ENCODE results near the gene AFF2.
A peak's percentile ranks its signal among the peaks of the same experiment; 100 is the strongest.

Gene AFF2

DNA sequence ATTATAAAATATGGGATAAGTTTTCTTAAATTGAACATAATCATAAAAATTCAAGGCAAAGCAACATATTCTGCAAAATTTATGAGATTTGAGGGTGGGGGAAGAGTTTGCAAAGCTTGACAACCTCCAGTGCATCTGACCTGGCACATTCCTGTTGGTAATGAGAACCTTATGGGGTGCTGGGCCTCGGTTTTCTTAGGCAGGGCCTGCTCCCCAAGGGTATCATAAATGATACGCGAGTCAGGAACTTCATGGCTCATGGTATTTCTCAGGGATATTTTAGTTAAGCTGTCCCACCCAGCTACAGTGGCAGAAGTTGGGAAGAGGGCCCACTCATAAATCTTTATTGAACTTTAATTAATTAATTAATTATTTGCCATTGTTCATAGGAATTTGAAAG lies 13.2 kb downstream of the AFF2 start:
- no peak overlapping the region for H3K27ac Mint-ChIP-seq
- no peaks in the 10 kb centered on the region for H3K4me1 Mint-ChIP-seq
- no peak for DNase-seq

DNA sequence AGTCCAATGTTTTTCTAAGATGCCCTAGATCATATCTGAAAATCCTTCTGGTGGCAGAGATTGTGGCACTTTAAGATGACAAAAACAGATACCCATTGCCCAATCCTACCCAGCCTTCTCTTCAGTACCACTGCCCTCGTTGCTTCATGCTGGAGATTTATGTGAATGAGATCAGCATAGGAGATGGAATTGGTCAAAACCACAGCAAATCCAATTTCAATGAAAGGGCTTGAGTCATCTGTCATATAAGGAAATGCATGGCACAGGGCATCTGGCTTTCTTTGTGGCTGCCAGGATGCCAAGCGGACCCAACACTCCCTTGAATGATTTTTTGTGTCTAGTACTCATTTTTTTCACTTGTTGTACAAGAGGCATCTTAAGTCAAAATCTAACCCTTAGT lies 16.8 kb downstream of the AFF2 start:
- CTCF ChIA-PET: no interaction called here
- H3K9me3 Mint-ChIP-seq: no peaks in the 10 kb centered on the region
- H3K4me3 Mint-ChIP-seq: no peak overlapping the region
- no peak overlapping the region for H3K27ac Mint-ChIP-seq
- DNase-seq: no peak
- no peaks in the 10 kb centered on the region for H3K4me1 Mint-ChIP-seq
- no peaks in the 10 kb centered on the region for H3K27me3 Mint-ChIP-seq
- no peaks in the 10 kb centered on the region for H3K36me3 Mint-ChIP-seq

More for the DNA sequence above, 13.2 kb downstream of the AFF2 start:
- Mint-ChIP-seq H3K9me3 (no peaks in the 10 kb centered on the region), H3K4me3 (no peak overlapping the region), H3K36me3 (no peaks in the 10 kb centered on the region), H3K27me3 (no peaks in the 10 kb centered on the region)
- CTCF ChIA-PET: no interaction called here

DNA sequence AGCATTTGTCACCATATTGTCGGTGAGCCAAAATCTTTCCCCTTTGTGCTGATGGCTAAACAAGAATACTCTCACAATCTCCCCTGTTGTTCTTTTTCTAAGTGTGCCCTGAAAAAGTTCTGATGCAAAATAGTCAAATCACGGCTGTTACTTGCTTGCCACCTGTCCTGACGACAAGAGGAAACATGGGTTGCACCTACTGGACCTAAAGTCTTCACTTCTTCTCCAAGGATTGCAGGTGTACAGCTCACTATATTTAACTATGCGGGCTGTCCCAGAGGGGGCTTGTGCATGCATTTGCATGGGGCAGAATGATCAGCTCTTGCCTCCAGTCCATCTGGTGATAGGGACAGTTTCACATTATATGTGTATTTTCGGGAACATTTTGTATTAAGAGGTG lies 21.6 kb downstream of the AFF2 start:
- Mint-ChIP-seq H3K9me3 (no peaks in the 10 kb centered on the region), H3K27me3 (no peaks in the 10 kb centered on the region), H3K4me3 (no peak overlapping the region), H3K27ac (no peak overlapping the region), H3K36me3 (no peaks in the 10 kb centered on the region), H3K4me1 (no peaks in the 10 kb centered on the region)
- no peak for DNase-seq
- CTCF ChIA-PET: no interaction called here

DNA sequence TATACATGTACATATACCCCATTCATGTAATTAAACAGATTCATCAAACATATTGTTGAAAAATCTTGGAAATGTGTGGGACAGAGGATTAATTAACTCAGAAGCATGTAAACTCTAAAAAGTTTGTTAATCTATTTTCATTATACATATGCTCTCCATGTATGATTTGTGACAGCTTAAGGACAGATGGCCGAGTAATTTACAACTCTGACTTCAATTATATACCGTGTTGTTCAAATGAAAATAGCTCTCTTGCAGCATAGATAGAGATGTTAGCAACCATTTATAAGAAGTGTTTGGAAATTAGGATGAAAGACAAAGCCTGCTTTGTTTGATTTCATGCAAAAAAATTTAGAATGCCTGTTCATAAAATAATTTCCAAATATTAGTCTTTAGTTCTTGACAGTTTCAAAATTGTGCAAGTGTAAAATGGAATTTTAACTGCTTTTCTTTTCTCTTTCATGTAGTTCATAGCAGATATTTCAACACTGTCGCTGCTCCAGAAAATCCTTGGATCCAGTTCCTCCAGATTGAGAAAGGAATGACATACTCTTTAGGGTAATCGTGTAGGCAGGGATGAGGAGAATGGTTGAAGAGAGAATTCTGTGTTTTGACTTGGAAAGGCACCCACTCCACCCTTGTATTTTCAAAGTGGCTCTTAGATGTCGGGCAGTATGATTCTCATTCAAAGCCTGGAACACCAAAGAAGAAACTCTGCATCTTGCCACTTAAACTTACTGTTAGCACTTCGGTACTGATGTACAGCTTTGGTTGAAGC lies 23.1 kb downstream of the AFF2 start:
- H3K9me3 Mint-ChIP-seq: no peaks in the 10 kb centered on the region
- DNase-seq: no peak
- CTCF ChIA-PET: no interaction called here
- H3K27ac Mint-ChIP-seq: no peak overlapping the region
- H3K36me3 Mint-ChIP-seq: no peaks in the 10 kb centered on the region
- H3K27me3 Mint-ChIP-seq: no peaks in the 10 kb centered on the region
- no peak overlapping the region for H3K4me3 Mint-ChIP-seq
- H3K4me1 Mint-ChIP-seq: no peaks in the 10 kb centered on the region

DNA sequence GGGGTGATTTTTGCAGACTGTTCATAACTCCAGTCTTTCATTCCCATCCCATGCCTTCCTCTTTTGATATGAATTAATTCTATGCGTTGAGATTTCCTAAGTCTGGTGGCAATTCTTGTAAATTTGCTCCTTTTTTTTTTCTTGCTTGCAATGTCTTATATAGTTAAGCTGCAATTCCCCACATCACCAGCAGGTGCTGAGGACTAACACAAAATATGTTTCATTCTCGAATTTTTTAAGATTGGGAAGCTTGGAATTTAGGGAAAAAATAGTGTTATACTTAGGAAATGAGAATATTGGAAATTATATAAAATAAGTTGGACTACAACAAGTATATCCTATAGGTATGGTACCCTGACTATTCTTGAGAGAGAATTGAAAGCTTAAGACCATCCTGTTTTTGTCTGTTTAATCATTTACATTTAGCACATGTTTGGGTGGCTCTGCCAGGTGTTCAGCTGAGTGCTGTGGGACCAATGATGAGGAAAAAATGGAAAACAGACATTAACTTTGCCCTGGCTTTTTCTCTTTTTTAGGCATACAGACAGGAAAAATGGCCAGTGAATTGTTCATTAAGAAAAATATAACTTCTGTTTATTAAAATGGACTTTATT lies 30.2 kb downstream of the AFF2 start:
- Mint-ChIP-seq H3K4me3 (no peak overlapping the region), H3K27ac (no peak overlapping the region), H3K9me3 (no peaks in the 10 kb centered on the region), H3K36me3 (no peaks in the 10 kb centered on the region), H3K27me3 (no peaks in the 10 kb centered on the region), H3K4me1 (no peaks in the 10 kb centered on the region)
- peak; percentile 21 for DNase-seq
- CTCF ChIA-PET: interaction anchor here (0.6 to 1.3 kb wide), 2 partner anchors 10 to 632 kb away, joined by 3 to 4 read pairs; no protein-coding TSS in a partner anchor

DNA sequence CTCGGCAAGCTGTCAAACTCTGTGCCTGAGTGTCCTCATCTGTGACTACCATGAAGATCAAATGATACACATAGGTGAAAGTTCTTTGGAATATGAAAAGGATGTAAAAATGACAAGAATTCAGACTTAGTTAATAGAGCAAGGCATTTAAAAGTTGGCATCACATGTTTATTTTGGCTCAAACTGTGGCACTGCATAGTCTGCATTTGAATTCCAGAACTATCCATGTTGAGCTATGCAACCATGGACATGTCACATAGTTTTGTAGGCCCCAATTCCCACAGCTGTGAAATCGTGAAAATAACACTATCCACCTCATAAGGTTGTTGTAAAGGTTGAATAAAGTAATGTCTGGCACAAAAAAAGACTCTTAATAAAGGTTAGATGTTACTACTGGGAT lies 33.9 kb downstream of the AFF2 start:
- H3K4me3 Mint-ChIP-seq: no peak overlapping the region
- no peak for DNase-seq
- CTCF ChIA-PET: interaction anchor here (0.9 kb wide), 1 partner anchor 50 kb away, joined by 4 read pairs; no protein-coding TSS in a partner anchor

DNA sequence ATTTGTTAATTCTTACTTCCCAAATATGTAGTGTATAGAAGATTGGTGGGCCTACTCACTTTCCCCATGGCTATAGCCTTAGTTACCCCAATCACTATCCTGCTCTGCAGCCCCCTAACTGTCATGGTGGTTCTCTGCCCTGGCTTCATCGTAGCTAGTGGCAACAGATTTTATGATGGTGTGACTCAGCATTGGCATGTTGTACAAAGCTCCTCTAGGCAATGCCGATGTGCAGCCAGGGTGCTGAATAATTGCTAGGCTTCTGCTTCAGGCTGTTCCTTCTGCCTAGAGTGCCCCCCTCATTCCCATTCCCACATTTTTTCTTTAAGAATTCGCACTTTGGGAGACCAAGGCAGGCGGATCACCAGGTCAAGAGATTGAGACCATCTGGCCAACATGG lies 35.2 kb downstream of the AFF2 start:
- CTCF ChIA-PET: no interaction called here
- no peaks in the 10 kb centered on the region for H3K27me3 Mint-ChIP-seq
- no peaks in the 10 kb centered on the region for H3K36me3 Mint-ChIP-seq
- H3K4me3 Mint-ChIP-seq: no peak overlapping the region
- H3K27ac Mint-ChIP-seq: no peak overlapping the region
- H3K9me3 Mint-ChIP-seq: no peaks in the 10 kb centered on the region
- H3K4me1 Mint-ChIP-seq: no peaks in the 10 kb centered on the region
- no peak for DNase-seq

More for the DNA sequence above, 33.9 kb downstream of the AFF2 start:
- no peaks in the 10 kb centered on the region for H3K36me3 Mint-ChIP-seq
- no peak overlapping the region for H3K27ac Mint-ChIP-seq
- H3K9me3 Mint-ChIP-seq: no peaks in the 10 kb centered on the region
- H3K4me1 Mint-ChIP-seq: no peaks in the 10 kb centered on the region
- H3K27me3 Mint-ChIP-seq: no peaks in the 10 kb centered on the region

DNA sequence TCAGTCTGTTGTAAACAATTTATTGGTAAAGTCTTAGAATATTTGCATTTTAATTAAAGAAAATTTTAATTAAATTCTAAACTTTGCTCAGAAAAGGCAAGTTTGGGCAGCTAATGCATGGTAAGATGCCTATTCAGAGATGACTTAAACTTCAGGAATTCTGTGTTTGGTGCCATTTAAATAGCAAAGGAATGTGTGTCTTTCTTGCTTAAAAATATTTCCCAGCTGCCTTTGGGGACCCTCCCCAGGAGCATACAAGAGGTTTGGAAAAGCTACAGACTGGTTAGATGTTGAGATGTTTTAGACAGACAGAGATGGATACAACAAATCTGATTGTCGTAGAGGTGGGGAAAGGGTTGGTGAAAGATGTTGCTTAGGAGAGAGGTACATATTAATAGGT lies 36.5 kb downstream of the AFF2 start:
- Mint-ChIP-seq H3K36me3 (no peaks in the 10 kb centered on the region), H3K27ac (no peak overlapping the region), H3K4me1 (no peaks in the 10 kb centered on the region), H3K9me3 (no peaks in the 10 kb centered on the region), H3K4me3 (no peak overlapping the region), H3K27me3 (no peaks in the 10 kb centered on the region)
- CTCF ChIA-PET: no interaction called here
- no peak for DNase-seq

DNA sequence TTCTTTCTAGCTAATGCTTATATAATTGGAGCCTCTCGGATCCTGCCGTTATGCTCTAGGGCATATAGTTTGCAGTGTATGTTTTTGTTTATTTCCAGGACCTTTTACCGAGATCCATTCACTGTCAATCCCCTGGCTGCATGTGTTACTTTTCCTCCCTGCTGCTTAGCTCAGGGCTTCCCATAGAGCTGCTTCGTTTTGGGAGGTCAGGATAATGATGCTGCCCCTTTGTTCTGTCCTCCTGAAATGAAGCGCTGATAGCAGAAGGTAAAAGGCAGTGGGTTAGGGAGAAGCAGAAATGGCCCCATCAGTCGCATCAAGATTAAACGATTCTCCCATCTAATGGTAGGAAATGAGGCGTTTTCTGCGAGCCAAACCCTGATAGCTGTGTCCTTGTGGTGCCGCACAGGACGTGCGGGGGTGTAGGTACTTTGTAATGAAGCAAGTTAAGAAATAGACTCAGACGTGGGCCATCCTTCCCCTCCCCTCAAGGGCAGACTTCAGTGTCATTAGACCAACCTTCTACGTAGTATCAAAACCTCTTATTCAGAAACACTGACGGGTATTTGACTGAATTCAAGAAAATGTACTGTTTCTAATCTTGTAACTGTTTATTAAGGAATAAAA lies 37.3 kb downstream of the AFF2 start:
- H3K4me3 Mint-ChIP-seq: no peak overlapping the region
- H3K27ac Mint-ChIP-seq: no peak overlapping the region
- CTCF ChIA-PET: no interaction called here
- H3K9me3 Mint-ChIP-seq: no peaks in the 10 kb centered on the region
- DNase-seq: no peak
- no peaks in the 10 kb centered on the region for H3K27me3 Mint-ChIP-seq
- H3K36me3 Mint-ChIP-seq: no peaks in the 10 kb centered on the region
- no peaks in the 10 kb centered on the region for H3K4me1 Mint-ChIP-seq

DNA sequence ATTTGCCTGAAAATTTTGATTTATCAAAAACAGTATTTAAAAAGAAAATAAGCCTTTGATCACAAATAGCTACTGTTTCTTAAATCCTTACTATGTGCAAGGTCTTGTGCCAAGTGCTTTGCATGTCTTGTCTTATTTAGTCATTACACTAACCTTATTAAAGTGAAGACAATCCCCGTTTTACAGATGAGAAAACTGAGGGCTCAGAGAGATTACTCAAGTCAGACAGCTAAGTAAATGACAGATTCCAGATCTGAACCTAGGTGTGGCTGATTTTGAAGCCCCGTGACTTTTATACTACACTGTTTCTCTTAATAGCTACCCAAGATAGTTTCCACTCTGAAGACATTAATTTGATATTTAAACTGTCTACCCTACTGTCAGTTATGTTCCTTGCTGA lies 38.2 kb downstream of the AFF2 start:
- H3K4me1 Mint-ChIP-seq: no peaks in the 10 kb centered on the region
- no peak overlapping the region for H3K4me3 Mint-ChIP-seq
- CTCF ChIA-PET: no interaction called here
- H3K36me3 Mint-ChIP-seq: no peaks in the 10 kb centered on the region
- no peak for DNase-seq
- no peaks in the 10 kb centered on the region for H3K9me3 Mint-ChIP-seq
- no peaks in the 10 kb centered on the region for H3K27me3 Mint-ChIP-seq
- H3K27ac Mint-ChIP-seq: no peak overlapping the region

DNA sequence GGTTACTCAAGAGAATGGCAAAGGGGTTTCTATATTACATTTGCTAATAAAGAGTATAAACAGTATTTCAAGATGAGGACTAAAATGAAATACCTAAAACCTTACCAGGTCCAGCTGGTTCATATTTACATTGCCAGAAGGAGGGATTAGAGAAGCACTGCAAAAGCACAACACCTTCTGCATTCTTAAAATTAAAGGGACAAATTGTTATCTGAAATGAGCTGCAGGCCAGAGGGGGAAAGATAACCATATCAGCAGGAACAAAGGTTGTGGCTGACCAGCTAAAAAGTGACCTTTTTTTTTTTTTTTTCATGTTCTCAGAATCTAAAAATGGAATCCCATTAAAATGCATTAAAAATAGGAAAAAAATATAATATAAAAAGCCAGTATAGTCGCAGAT lies 39.7 kb downstream of the AFF2 start:
- DNase-seq: no peak
- Mint-ChIP-seq H3K9me3 (no peaks in the 10 kb centered on the region), H3K27me3 (no peaks in the 10 kb centered on the region)

DNA sequence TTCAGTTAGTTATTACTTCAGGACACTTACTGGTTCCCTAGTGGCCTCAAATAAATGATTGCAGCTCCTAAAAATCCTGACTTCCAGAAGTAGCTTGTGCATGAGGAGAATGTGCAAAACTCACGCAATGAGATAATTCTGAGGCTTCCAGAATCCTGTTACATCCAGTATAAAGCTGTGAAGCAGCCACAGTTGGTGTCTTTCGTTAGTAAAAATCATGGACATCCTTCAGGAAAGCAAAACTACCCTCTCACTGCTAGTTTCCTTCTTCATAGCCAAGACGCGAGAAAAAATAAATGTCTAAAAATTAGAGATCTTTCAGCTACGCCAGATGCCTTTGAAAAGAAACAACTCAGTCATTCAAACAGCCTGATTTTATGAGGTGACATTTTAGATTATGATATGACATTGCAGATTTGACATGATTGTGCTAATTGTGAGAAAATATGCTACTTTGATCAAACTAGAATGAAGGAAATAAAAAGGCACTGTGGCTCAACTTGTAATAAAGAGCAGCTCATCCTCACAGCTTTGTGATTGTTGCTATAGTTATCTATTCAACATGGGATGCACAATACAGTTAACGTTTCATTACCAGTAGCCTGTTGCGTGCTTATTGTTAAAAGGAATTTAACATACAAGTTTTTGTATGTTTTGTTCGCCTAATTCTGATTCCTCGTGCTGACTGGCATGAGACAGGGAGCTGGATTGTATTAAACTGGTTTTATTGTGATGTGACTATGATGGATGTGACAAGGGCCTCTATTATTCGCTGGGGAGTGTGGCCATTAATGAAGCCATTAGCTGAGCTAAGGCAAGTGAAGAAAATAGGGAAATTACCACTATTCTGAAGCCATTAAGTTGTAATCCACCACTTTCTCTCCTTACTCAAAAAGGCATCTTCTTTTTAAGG lies 40.5 kb downstream of the AFF2 start:
- Mint-ChIP-seq H3K4me3 (no peak overlapping the region), H3K4me1 (no peaks in the 10 kb centered on the region), H3K27me3 (no peaks in the 10 kb centered on the region), H3K36me3 (no peaks in the 10 kb centered on the region), H3K27ac (no peak overlapping the region), H3K9me3 (no peaks in the 10 kb centered on the region)
- CTCF ChIA-PET: no interaction called here
- no peak for DNase-seq

More for the DNA sequence above, 39.7 kb downstream of the AFF2 start:
- no peak overlapping the region for H3K27ac Mint-ChIP-seq
- no peaks in the 10 kb centered on the region for H3K36me3 Mint-ChIP-seq
- CTCF ChIA-PET: no interaction called here
- no peak overlapping the region for H3K4me3 Mint-ChIP-seq
- no peaks in the 10 kb centered on the region for H3K4me1 Mint-ChIP-seq

DNA sequence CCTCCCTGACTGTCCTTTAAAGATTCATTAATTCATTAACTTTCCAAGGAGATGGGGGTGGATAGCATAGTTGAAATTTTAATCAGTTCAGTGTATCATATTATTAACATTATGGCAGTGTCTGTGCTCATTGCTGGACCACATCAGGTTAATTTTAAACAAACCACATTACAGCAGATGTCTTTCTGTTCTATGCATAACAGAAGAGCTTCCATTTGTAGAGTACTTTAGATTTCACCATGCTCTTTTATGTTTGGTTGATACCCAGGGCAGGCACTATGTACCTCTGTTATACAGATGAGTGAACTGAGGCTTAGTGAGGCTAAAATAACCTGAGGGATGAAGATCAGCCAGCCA lies 41.1 kb downstream of the AFF2 start:
- H3K27me3 Mint-ChIP-seq: no peaks in the 10 kb centered on the region
- H3K4me3 Mint-ChIP-seq: no peak overlapping the region
- no peaks in the 10 kb centered on the region for H3K9me3 Mint-ChIP-seq
- CTCF ChIA-PET: no interaction called here
- no peaks in the 10 kb centered on the region for H3K4me1 Mint-ChIP-seq
- no peaks in the 10 kb centered on the region for H3K36me3 Mint-ChIP-seq
- no peak for DNase-seq
- H3K27ac Mint-ChIP-seq: no peak overlapping the region

DNA sequence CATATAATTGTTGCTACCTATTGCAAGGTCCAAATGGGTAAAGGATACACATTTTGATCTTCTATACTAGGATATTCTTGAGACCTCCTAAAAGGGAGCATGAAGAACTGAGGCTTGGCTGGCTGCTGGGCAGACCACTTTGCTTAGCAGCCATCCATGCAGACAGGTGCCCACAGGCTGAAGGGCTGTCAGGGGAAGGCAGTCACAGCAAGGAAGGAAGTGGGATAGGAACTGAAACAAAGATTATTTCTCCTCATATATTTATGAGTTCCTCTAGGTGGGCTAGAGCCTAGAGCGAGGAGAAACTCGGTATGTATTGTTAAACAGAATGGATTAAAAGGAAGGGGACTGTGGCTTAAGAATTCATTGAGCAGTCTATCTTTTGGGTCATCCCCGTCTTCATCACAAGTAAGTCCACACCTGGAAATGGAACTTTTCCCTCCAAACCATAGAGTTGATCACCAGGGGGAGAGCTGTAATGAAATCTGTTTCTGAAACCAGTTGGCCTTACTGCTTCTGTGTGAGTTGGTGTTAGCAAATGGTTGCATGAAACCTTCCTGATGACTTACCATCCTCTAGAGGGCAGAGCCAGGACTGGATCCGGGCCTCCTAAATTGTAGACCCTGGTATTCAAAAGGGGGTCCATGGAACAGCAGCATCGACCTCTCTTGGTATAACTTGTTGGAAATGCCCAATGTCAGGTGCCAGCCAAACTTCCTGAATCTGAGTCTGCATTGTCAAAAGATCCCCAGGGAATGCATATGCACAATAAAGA lies 42.3 kb downstream of the AFF2 start:
- DNase-seq: no peak
- no peaks in the 10 kb centered on the region for H3K36me3 Mint-ChIP-seq
- H3K4me1 Mint-ChIP-seq: no peaks in the 10 kb centered on the region
- no peaks in the 10 kb centered on the region for H3K27me3 Mint-ChIP-seq
- no peak overlapping the region for H3K4me3 Mint-ChIP-seq
- CTCF ChIA-PET: no interaction called here
- no peak overlapping the region for H3K27ac Mint-ChIP-seq
- H3K9me3 Mint-ChIP-seq: no peaks in the 10 kb centered on the region

Measured in activated naive CD4-positive, alpha-beta T cell treated with anti-CD3 and anti-CD28 coated beads, Interleukin-2, amount 10 ng/mL, durations not matched to agents 7 days and 5 days (primary cell).